K562 (cell line): Measurements from ENCODE around the gene DCAKD. TPM values are rescaled to one million over a fixed set of nuclear protein-coding genes. Genes with fewer than 3 reads are reported as not detected.

ENCODE experiments used
- ATAC-seq: fragments of 200-7000 bp; cut with Tn5 transposase; 3 replicates; pipeline ENCODE4 v1.9.1; 2020; ENCODE audit warnings: moderate library complexity
- BruUV-seq: library from RNA; stranded (reverse); fragments of 400-500 nt; replicated peaks from 2 replicates; lab custom pipeline; 2021; lab: Mats Ljungman, UMichigan
- CTCF ChIA-PET: fragments of 300-600 bp; formaldehyde crosslinking; extraction: SDS; loops from one replicate; lab custom pipeline; 2021; ENCODE audit warnings: low intra/inter-chr PET ratio; lab: Yijun Ruan, JAX
- POLR2A ChIA-PET: fragments of 300-600, 350-650 bp; sonication (Branson Sonifier 250); formaldehyde crosslinking; extraction: SDS; loops from one replicate; lab custom pipeline; 2021; ENCODE audit warnings: antibody characterized with exemption, inconsistent platforms; lab: Yijun Ruan, JAX
- DNase-seq, 4 experiments: peaks; one replicate each; pipeline versions ENCODE4 v3.0.0 to v3.0.0-alpha.2; 2011 to 2018; ENCODE audit warnings: low spot score in 3 of 4, mixed read lengths in 3 of 4; ENCODE audit errors: extremely low read depth in 1 of 4
- FAIRE-seq: peaks from 2 replicates; lab custom pipeline; 2011; peaks lifted over from hg19 to GRCh38; lab: Jason Lieb, UNC
- H2AFZ ChIP-seq: 2 replicates; pipeline ENCODE4 v1.6.0; 2011; ENCODE audit warnings: low read depth, low read length, control low read depth, inconsistent platforms
- H3K27ac ChIP-seq: fragments of 200-600 bp; 3 replicates; pipeline ENCODE4 v1.8.0; 2011; ENCODE audit warnings: low read depth, mild to moderate bottlenecking, control low read depth, inconsistent platforms, low read length, moderate library complexity, mixed read lengths; ENCODE audit errors: extremely low read depth
- H3K27me3 ChIP-seq, 2 experiments: fragments of 300-600 bp in 1 of 2; 2 replicates in 1 of 2; 3 replicates in 1 of 2; pipeline versions ENCODE4 v1.6.0 to v1.8.0; 2011; ENCODE audit warnings: inconsistent platforms in 2 of 2, low read length in 2 of 2, mild to moderate bottlenecking in 1 of 2, mixed read lengths in 1 of 2, moderate library complexity in 1 of 2; ENCODE audit not compliant: control insufficient read depth in 2 of 2, insufficient read depth in 2 of 2
- H3K36me3 ChIP-seq: fragments of 300-600 bp; 3 replicates; pipeline ENCODE4 v1.8.0; 2011; ENCODE audit warnings: mild to moderate bottlenecking, low read length, inconsistent platforms; ENCODE audit not compliant: control insufficient read depth, insufficient read depth
- H3K4me1 ChIP-seq, 2 experiments: fragments of 200-600 bp in 1 of 2; replicated peaks in 1 of 2; 2 replicates in 1 of 2; 3 replicates in 1 of 2; pipeline versions ENCODE4 v1.5.1 to v1.8.0; 2011; ENCODE audit warnings: inconsistent platforms in 2 of 2, low read length in 2 of 2, mild to moderate bottlenecking in 1 of 2, mixed read lengths in 1 of 2, moderate library complexity in 1 of 2; ENCODE audit not compliant: control insufficient read depth in 2 of 2, insufficient read depth in 2 of 2
- H3K4me2 ChIP-seq: 2 replicates; pipeline ENCODE4 v1.6.1; 2011; ENCODE audit warnings: low read length, control low read depth, inconsistent platforms, mixed read lengths; ENCODE audit not compliant: insufficient read depth
- H3K4me3 ChIP-seq: fragments of 200-600 bp; sonication (generic), shearing (Covaris generic); 2 replicates; pipeline ENCODE4 v1.5.1; 2016; ENCODE audit warnings: control low read depth, inconsistent platforms
- H3K79me2 ChIP-seq: fragments of 200-600 bp; 3 replicates; pipeline ENCODE4 v1.8.0; 2011; ENCODE audit warnings: low read length, inconsistent platforms; ENCODE audit not compliant: control insufficient read depth, insufficient read depth
- H3K9ac ChIP-seq, 2 experiments: 2 replicates each; pipeline versions ENCODE4 v1.6.0 to v1.6.1; 2011; ENCODE audit warnings: low read depth in 2 of 2, low read length in 2 of 2, control low read depth in 1 of 2, inconsistent platforms in 1 of 2, mild to moderate bottlenecking in 1 of 2, mixed read lengths in 1 of 2; ENCODE audit not compliant: insufficient read depth in 1 of 2
- H3K9me1 ChIP-seq: one replicate; pipeline ENCODE4 v1.6.0; 2011; ENCODE audit warnings: inconsistent platforms, mild to moderate bottlenecking, low read length, moderate library complexity; ENCODE audit not compliant: control insufficient read depth, insufficient read depth
- H3K9me3 ChIP-seq: replicated peaks from 2 replicates; pipeline ENCODE4 v1.5.1; 2011; ENCODE audit warnings: low read depth, low read length, inconsistent platforms; ENCODE audit not compliant: control insufficient read depth, insufficient read depth
- H4K20me1 ChIP-seq: replicated peaks from 2 replicates; pipeline ENCODE4 v1.6.1; 2011; ENCODE audit warnings: low read length, inconsistent platforms, mixed read lengths; ENCODE audit not compliant: control insufficient read depth, insufficient read depth
- CBX2 ChIP-seq: fragments of 200-600 bp; sonication (generic); IDR thresholded peaks from one replicate; pipeline ENCODE4 v1.6.1; 2012; ENCODE audit warnings: mild to moderate bottlenecking, low read length, inconsistent platforms; ENCODE audit not compliant: insufficient read depth, poor library complexity, severe bottlenecking
- HDAC1 ChIP-seq, 2 experiments: fragments of 450-650 bp; IDR thresholded peaks; 2 replicates each; pipeline ENCODE4 v1.6.1; 2016 to 2017; ENCODE audit warnings: inconsistent platforms in 1 of 2, mild to moderate bottlenecking in 1 of 2, moderate library complexity in 1 of 2
- WGBS: fragments of 100-300 bp; shearing (Covaris generic); methylation state at CpG from one replicate; pipeline ENCODE4 v1.1.6; 2016; ENCODE audit warnings: low coverage, mixed read lengths; ENCODE audit not compliant: insufficient coverage; ENCODE audit errors: missing lambda C conversion rate; 5-methylcytosine and 5-hydroxymethylcytosine counted together
- in situ Hi-C: fragments of 300-500 bp; cut with MboI; formaldehyde crosslinking; loops from 4 replicates; pipeline ENCODE4 v1.15.0; 2018; ENCODE audit warnings: inconsistent platforms, mixed read lengths
- intact Hi-C: fragments of 100-400 bp; cut with micrococcal nuclease; formaldehyde crosslinking; loops from 2 replicates; pipeline ENCODE4 v1.14.2; 2022
- polyA plus RNA-seq, 8 experiments: library from polyadenylated mRNA; depleted of rRNA in 4 of 8; stranded (reverse) in 5 of 8; unstranded in 3 of 8; fragments of >200 nt; fragmentation: Nextera tagmentation in 2 of 8; fragmentation: Illumina TruSeq in 1 of 8; extraction: Ambion mirVana in 2 of 8; extraction: Trizol in 1 of 8; gene quantifications; 2 replicates each; pipeline versions ENCODE4 v1.2.1 to v1.2.3, GENCODE V29; 2011 to 2014; ENCODE audit warnings: inconsistent platforms in 1 of 8, missing spikeins in 1 of 8
- total RNA-seq, 7 experiments: library from RNA; depleted of rRNA in 6 of 7; stranded (reverse); fragments of >200 nt in 6 of 7; fragmentation: Illumina TruSeq in 2 of 7; extraction: Trizol in 2 of 7; gene quantifications; 2 replicates each; pipeline versions ENCODE4 v1.2.1 to v1.2.3, GENCODE V29; 2011 to 2021; ENCODE audit warnings: low replicate concordance in 1 of 7
- TF ChIP-seq, protein P1 (sequence below): fragments of 250-450 bp; sonication (Bioruptor Pico); IDR thresholded peaks from 2 replicates; pipeline ENCODE4 v1.4.0; 2020; ENCODE audit warnings: mild to moderate bottlenecking
- TF ChIP-seq, protein P2 (sequence below): sonication (generic); formaldehyde crosslinking; IDR thresholded peaks from 2 replicates; pipeline ENCODE4 v1.8.1; 2023; ENCODE audit warnings: mild to moderate bottlenecking, missing genetic modification reagents, moderate library complexity
- TF ChIP-seq, protein P3 (sequence below), 3 experiments: IDR thresholded peaks in 2 of 3; conservative IDR thresholded peaks in 1 of 3; 2 replicates each; pipeline ENCODE4 v1.5.1; 2011 to 2012; ENCODE audit warnings: low read length in 3 of 3, mild to moderate bottlenecking in 3 of 3, control low read depth in 2 of 3, improper control_type of control experiment in 1 of 3, inconsistent platforms in 1 of 3, low read depth in 1 of 3, mixed read lengths in 1 of 3, moderate library complexity in 1 of 3; ENCODE audit not compliant: insufficient read depth in 2 of 3

The DCAKD gene
- total and polyA plus RNA-seq, 9 of the 15 experiments (the other 6 are each of a cell fraction or from before 2014, with no cell fraction given), result 7.9 to 35.5 (median 21.4) TPM

DNA sequence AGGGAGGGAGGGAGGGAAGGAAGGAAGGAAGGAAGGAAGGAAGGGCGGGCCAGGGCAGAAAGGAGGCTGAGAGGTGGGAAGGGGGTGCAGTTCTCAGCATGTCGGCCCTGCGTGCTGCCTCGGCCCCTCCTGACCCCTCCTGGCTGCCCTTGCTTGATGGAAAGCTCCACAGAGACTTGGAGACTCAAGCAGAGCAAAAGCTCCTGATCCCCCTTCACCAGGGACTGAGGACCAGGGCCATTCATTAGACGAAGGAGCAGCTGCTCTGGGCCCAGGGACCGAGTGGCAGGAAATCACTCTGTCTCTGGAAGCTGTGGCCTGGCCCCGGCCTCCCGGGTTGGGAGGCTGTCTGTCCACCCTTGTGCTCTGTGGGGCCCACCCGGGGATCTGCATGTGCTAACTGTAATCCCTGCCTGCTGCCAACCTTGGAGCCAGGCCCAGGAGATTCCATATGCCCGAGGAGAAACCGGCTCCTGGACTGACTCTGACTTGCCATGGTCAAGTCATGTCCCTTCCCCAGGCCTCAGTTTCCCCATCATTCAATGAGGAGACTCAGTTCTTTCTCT lies 55.9 kb downstream of the DCAKD start:
- ATAC-seq (no peak), DNase-seq (no peak), FAIRE-seq (no peak)
- H2AFZ ChIP-seq, result no peak overlapping the region
- H3K4me1 ChIP-seq, result 0 out of 5 replicates have a peak, but pooled peaks cover 0 to 3% of the 10 kb centered on the region in 2 experiments
- peaks cover 2% of the 10 kb centered on the region for H3K9me1 ChIP-seq
- no peak overlapping the region for H3K4me2 ChIP-seq
- TF ChIP-seq, protein P1, sequence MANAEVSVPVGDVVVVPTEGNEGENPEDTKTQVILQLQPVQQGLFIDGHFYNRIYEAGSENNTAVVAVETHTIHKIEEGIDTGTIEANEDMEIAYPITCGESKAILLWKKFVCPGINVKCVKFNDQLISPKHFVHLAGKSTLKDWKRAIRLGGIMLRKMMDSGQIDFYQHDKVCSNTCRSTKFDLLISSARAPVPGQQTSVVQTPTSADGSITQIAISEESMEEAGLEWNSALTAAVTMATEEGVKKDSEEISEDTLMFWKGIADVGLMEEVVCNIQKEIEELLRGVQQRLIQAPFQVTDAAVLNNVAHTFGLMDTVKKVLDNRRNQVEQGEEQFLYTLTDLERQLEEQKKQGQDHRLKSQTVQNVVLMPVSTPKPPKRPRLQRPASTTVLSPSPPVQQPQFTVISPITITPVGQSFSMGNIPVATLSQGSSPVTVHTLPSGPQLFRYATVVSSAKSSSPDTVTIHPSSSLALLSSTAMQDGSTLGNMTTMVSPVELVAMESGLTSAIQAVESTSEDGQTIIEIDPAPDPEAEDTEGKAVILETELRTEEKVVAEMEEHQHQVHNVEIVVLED (CRISPR knock-in tag), result no peak
- no peak for TF ChIP-seq HDAC1 (IDR thresholded peaks at IDR 0.05)
- no peak for TF ChIP-seq CBX2
- TF ChIP-seq, protein P2, sequence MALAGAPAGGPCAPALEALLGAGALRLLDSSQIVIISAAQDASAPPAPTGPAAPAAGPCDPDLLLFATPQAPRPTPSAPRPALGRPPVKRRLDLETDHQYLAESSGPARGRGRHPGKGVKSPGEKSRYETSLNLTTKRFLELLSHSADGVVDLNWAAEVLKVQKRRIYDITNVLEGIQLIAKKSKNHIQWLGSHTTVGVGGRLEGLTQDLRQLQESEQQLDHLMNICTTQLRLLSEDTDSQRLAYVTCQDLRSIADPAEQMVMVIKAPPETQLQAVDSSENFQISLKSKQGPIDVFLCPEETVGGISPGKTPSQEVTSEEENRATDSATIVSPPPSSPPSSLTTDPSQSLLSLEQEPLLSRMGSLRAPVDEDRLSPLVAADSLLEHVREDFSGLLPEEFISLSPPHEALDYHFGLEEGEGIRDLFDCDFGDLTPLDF (CRISPR knock-in tag), result no peak
- TF ChIP-seq, protein P3, sequence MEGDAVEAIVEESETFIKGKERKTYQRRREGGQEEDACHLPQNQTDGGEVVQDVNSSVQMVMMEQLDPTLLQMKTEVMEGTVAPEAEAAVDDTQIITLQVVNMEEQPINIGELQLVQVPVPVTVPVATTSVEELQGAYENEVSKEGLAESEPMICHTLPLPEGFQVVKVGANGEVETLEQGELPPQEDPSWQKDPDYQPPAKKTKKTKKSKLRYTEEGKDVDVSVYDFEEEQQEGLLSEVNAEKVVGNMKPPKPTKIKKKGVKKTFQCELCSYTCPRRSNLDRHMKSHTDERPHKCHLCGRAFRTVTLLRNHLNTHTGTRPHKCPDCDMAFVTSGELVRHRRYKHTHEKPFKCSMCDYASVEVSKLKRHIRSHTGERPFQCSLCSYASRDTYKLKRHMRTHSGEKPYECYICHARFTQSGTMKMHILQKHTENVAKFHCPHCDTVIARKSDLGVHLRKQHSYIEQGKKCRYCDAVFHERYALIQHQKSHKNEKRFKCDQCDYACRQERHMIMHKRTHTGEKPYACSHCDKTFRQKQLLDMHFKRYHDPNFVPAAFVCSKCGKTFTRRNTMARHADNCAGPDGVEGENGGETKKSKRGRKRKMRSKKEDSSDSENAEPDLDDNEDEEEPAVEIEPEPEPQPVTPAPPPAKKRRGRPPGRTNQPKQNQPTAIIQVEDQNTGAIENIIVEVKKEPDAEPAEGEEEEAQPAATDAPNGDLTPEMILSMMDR (IDR thresholded peaks at IDR 0.05 in 2 of 3, conservative IDR thresholded peaks at IDR 0.05 in 1 of 3; ENCODE audit: insufficient read depth in 2 of 3, low read depth in 1 of 3, low read length in 3 of 3), result no peak
- BruUV-seq, result no TSS peak
- no peaks in the 10 kb centered on the region for H3K9me3 ChIP-seq
- ChIA-PET POLR2A (interaction anchor here (1.4 kb wide), 1 partner anchor 8 kb away, joined by 3 read pairs; no protein-coding TSS in a partner anchor), CTCF (no interaction called here)
- intact Hi-C loops, result no loop called here
- no peaks in the 10 kb centered on the region for H3K79me2 ChIP-seq
- no peak overlapping the region for H3K4me3 ChIP-seq
- H3K9ac ChIP-seq, result no peak overlapping the region
- in situ Hi-C loops, result no loop called here
- H3K27me3 ChIP-seq, result peaks cover 22 to 62% of the 10 kb centered on the region in 2 experiments; a peak in 4 of 5 replicates
- no peaks in the 10 kb centered on the region for H3K36me3 ChIP-seq
- H3K27ac ChIP-seq, result no peak overlapping the region
- WGBS, result 3% methylated on average over 6 of the region's 11 CpGs
- no peaks in the 10 kb centered on the region; the same call in 1 of the 2 replicates for H4K20me1 ChIP-seq
